GM19455 (cell line): ENCODE data around the gene IQGAP2.
"Not testable (repeated sequence)": the region's sequence is repeated elsewhere in the genome, so short reads cannot be mapped to it uniquely, and the experiment has no call there.

Experiments used
- ATAC-seq: cut with Tn5 transposase; IDR thresholded peaks from one replicate; pipeline ENCODE4 v1.9.1; 2021; ENCODE audit not compliant: unreplicated experiment

The IQGAP2 gene

GRCh38 chr5:76641514-76642120, 238.5 kb downstream of the IQGAP2 start:
- no peak for ATAC-seq

- ATAC-seq = no peak
Observed at GRCh38 chr5:76642390-76643040, 239.4 kb downstream of the IQGAP2 start.

GRCh38 chr5:76643371-76643770, 240.3 kb downstream of the IQGAP2 start:
- ATAC-seq = no peak

- ATAC-seq = no peak
Observed at GRCh38 chr5:76649140-76649539, 246.1 kb downstream of the IQGAP2 start.

GRCh38 chr5:76652809-76653414, 249.8 kb downstream of the IQGAP2 start:
- ATAC-seq = no peak

- ATAC-seq = no peak
Observed at GRCh38 chr5:76657091-76657490, 254.0 kb downstream of the IQGAP2 start.

GRCh38 chr5:76657683-76658311, 254.7 kb downstream of the IQGAP2 start:
- no peak for ATAC-seq

- no peak for ATAC-seq
Observed at GRCh38 chr5:76660360-76660759, 257.3 kb downstream of the IQGAP2 start.

GRCh38 chr5:76662521-76662920, 259.4 kb downstream of the IQGAP2 start:
- no peak for ATAC-seq

- ATAC-seq = no peak
Observed at GRCh38 chr5:76663573-76663972, 260.5 kb downstream of the IQGAP2 start.

- no peak for ATAC-seq
Observed at GRCh38 chr5:76664079-76664478, 261.0 kb downstream of the IQGAP2 start.

GRCh38 chr5:76667495-76667894, 264.4 kb downstream of the IQGAP2 start:
- no peak for ATAC-seq

GRCh38 chr5:76669245-76669644, 266.2 kb downstream of the IQGAP2 start:
- ATAC-seq = no peak

- ATAC-seq = no peak
Observed at GRCh38 chr5:76670508-76670907, 267.4 kb downstream of the IQGAP2 start.

- ATAC-seq = no peak
Observed at GRCh38 chr5:76672242-76672641, 269.2 kb downstream of the IQGAP2 start.

- ATAC-seq = no peak
Observed at GRCh38 chr5:76673125-76673524, 270.0 kb downstream of the IQGAP2 start.

GRCh38 chr5:76674330-76675066, 271.4 kb downstream of the IQGAP2 start:
- ATAC-seq = no peak

- no peak for ATAC-seq
Observed at GRCh38 chr5:76675364-76675763, 272.3 kb downstream of the IQGAP2 start.

GRCh38 chr5:76677849-76678472, 274.9 kb downstream of the IQGAP2 start:
- no peak for ATAC-seq

GRCh38 chr5:76679231-76679630, 276.1 kb downstream of the IQGAP2 start:
- no peak for ATAC-seq

- ATAC-seq = not testable (repeated sequence)
Observed at GRCh38 chr5:76680826-76681225, 277.7 kb downstream of the IQGAP2 start.
